Measurements from ENCODE around the gene LDB2. TPM values are rescaled to one million over a fixed set of nuclear protein-coding genes. Genes with fewer than 3 reads are reported as not detected.

LDB2 gene
- total RNA-seq, 2 donors from 2014 or later, result 31.0 to 34.1 TPM

DNA sequence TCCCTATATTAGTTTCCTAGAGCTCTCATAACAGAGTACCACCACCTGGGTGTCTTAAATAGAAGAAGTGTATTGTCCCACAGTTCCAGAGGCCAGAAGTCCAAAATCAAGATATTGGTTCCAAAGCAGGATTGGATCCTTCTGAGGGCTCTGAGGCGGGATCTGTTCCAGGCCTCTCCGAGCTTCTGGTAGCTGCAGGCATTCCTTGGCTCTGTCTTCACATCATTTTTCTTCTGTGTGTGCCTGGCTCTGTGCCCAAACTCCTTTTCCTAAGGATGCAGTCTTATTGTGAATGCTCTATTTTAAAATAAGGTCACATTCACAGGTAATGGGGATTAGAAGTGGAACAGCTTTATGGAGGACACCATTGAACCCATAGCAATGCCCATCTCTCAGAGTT, 418.4 kb downstream of the LDB2 start:
- ATAC-seq (ENCODE audit: insufficient number of reproducible peaks, low FRiP score, low read depth), result no peak
- peaks cover 0 to 17% of the 10 kb centered on the region in 2 donors for H3K4me1 ChIP-seq (ENCODE audit: control insufficient read depth in 1 of 2, low read depth in 2 of 2)
- TF ChIP-seq, protein P1, sequence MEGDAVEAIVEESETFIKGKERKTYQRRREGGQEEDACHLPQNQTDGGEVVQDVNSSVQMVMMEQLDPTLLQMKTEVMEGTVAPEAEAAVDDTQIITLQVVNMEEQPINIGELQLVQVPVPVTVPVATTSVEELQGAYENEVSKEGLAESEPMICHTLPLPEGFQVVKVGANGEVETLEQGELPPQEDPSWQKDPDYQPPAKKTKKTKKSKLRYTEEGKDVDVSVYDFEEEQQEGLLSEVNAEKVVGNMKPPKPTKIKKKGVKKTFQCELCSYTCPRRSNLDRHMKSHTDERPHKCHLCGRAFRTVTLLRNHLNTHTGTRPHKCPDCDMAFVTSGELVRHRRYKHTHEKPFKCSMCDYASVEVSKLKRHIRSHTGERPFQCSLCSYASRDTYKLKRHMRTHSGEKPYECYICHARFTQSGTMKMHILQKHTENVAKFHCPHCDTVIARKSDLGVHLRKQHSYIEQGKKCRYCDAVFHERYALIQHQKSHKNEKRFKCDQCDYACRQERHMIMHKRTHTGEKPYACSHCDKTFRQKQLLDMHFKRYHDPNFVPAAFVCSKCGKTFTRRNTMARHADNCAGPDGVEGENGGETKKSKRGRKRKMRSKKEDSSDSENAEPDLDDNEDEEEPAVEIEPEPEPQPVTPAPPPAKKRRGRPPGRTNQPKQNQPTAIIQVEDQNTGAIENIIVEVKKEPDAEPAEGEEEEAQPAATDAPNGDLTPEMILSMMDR (IDR thresholded peaks at IDR 0.05), result no peak

DNA sequence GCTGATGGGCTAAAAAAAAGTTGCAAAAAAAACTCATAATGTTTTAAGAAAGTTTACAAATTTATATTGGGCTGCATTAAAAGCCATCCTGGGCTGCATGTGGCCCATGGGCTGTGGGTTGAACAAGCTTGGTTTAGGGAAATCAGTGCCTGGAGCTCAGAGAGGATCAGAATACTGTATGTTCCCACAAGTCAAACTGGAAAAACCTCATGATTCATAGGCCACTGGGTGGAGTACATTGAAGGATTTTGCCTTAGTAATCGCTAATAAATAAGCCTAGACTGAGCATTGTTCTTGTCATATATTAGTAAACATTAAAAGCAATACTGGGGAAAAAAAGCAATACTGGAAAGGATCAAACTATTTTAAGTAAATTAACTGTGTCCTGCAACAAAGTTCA, 425.9 kb downstream of the LDB2 start:
- no peaks in the 10 kb centered on the region for H3K36me3 ChIP-seq
- TF ChIP-seq, protein P1 (IDR thresholded peaks at IDR 0.05), result no peak
- H3K4me3 ChIP-seq, result no peak overlapping the region
- DNase-seq (ENCODE audit: low spot score) (no peak), ATAC-seq (ENCODE audit: insufficient number of reproducible peaks, low FRiP score, low read depth) (no peak)
- H3K9me3 ChIP-seq, result peaks cover 16% of the 10 kb centered on the region
- H3K4me1 ChIP-seq (ENCODE audit: control insufficient read depth in 1 of 2, low read depth in 2 of 2), result no peaks in the 10 kb centered on the region
- no peak overlapping the region for H3K27ac ChIP-seq
- H3K27me3 ChIP-seq (replicated peaks; ENCODE audit: insufficient read depth), result no peaks in the 10 kb centered on the region

More for the DNA sequence above, 418.4 kb downstream of the LDB2 start:
- Histone ChIP-seq H3K4me3 (no peak overlapping the region), H3K36me3 (no peaks in the 10 kb centered on the region), H3K27me3 (replicated peaks; ENCODE audit: insufficient read depth) (no peaks in the 10 kb centered on the region), H3K9me3 (no peaks in the 10 kb centered on the region), H3K27ac (no peak overlapping the region)
- no peak for DNase-seq (ENCODE audit: low spot score)

DNA sequence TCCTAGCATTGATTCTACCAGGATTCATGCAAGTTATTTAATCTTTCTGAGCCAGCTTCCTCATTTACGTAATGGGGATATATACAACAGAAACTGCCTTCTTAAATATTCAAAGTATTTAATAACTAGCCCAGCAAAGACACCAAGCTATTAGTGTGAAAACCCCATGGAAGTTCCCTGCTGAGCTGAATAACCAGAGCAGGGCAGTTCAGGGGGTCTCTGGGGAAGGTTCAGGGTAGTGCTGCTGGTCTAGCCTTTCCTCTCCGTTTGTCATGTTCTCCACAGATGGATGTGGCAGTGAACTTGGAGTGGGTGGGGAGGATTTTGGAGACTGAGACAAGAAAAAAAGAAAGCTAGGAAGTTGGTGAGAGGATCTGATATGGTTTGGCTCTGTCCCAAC, 431.4 kb downstream of the LDB2 start:
- ATAC-seq (ENCODE audit: insufficient number of reproducible peaks, low FRiP score, low read depth) (no peak), DNase-seq (ENCODE audit: low spot score) (no peak)
- no peaks in the 10 kb centered on the region for H3K4me1 ChIP-seq (ENCODE audit: control insufficient read depth in 1 of 2, low read depth in 2 of 2)
- no peaks in the 10 kb centered on the region for H3K27me3 ChIP-seq (replicated peaks; ENCODE audit: insufficient read depth)
- TF ChIP-seq, protein P1 (IDR thresholded peaks at IDR 0.05), result no peak
- H3K36me3 ChIP-seq, result no peaks in the 10 kb centered on the region
- H3K4me3 ChIP-seq, result no peak overlapping the region
- H3K27ac ChIP-seq, result no peak overlapping the region
- H3K9me3 ChIP-seq, result peaks cover 1% of the 10 kb centered on the region

DNA sequence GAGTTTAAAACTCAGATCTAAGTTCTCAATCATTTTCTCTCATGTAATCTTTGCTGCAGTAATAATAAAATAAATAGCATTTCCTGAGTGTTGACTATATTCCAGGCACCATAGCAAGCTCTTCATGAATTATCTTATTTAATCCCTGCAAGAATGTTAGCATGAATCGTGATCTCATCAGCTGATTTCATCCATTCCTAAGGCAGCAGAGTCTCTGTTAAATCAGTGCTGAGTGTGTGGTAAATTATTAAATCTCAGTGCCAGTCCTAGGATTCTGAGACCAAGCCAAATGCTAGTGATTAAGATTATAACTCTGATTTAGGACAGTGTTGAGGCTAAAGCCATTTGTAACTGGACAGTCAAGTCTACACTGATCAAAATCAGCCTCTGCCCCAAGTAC, 431.9 kb downstream of the LDB2 start:
- no peaks in the 10 kb centered on the region for H3K27me3 ChIP-seq (replicated peaks; ENCODE audit: insufficient read depth)
- H3K4me3 ChIP-seq, result no peak overlapping the region
- TF ChIP-seq, protein P1 (IDR thresholded peaks at IDR 0.05), result no peak
- H3K36me3 ChIP-seq, result no peaks in the 10 kb centered on the region
- H3K27ac ChIP-seq, result no peak overlapping the region
- ATAC-seq (ENCODE audit: insufficient number of reproducible peaks, low FRiP score, low read depth) (no peak), DNase-seq (ENCODE audit: low spot score) (no peak)
- no peaks in the 10 kb centered on the region for H3K4me1 ChIP-seq (ENCODE audit: control insufficient read depth in 1 of 2, low read depth in 2 of 2)
- H3K9me3 ChIP-seq, result no peaks in the 10 kb centered on the region

DNA sequence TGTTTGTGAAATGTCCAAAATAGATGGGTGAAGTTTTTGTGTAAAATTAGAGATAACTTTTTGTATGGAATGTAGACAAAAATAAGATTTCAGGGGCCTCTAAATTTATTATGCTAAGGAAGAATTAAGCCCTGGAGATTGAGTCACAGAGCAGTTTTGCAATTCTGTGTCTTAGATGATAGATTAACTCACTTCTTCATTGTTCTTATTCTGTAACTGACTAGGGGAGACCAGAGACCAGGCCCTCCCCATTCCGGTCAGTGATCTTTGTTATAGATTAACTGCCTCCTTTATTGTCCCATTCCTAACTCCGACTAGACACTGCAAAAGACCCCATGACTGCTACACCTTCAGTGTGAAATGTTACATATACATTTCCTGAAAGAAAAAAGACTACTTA, 433.8 kb downstream of the LDB2 start:
- H3K9me3 ChIP-seq, result no peaks in the 10 kb centered on the region
- H3K36me3 ChIP-seq, result no peaks in the 10 kb centered on the region
- no peaks in the 10 kb centered on the region for H3K27me3 ChIP-seq (replicated peaks; ENCODE audit: insufficient read depth)
- no peaks in the 10 kb centered on the region for H3K4me1 ChIP-seq (ENCODE audit: control insufficient read depth in 1 of 2, low read depth in 2 of 2)
- H3K27ac ChIP-seq, result no peak overlapping the region
- H3K4me3 ChIP-seq, result no peak overlapping the region
- no peak for ATAC-seq (ENCODE audit: insufficient number of reproducible peaks, low FRiP score, low read depth)
- TF ChIP-seq, protein P1 (IDR thresholded peaks at IDR 0.05), result no peak
- DNase-seq (ENCODE audit: low spot score), result no peak
